NB4 (cell line): ENCODE data around the gene ARMCX6.
"Not testable (repeated sequence)": the region's sequence is repeated elsewhere in the genome, so short reads cannot be mapped to it uniquely, and the experiment has no call there.

Experiments used
- DNase-seq: peaks from one replicate; pipeline ENCODE4 v3.0.0; 2010; ENCODE audit warnings: low read depth
- H3K4me3 ChIP-seq: one replicate; pipeline ENCODE4 v1.5.1; 2011; ENCODE audit warnings: mild to moderate bottlenecking, low read depth, low read length, moderate library complexity
- CTCF ChIP-seq: IDR thresholded peaks from one replicate; pipeline ENCODE4 v1.5.1; 2012; ENCODE audit warnings: low read depth, low read length
- MAX ChIP-seq: IDR thresholded peaks from 2 replicates; pipeline ENCODE4 v1.6.1; 2011; ENCODE audit warnings: low read depth, low read length
- MYC ChIP-seq: IDR thresholded peaks from 2 replicates; pipeline ENCODE4 v1.6.1; 2011; ENCODE audit warnings: low read depth, low read length
- POLR2A ChIP-seq: IDR thresholded peaks from 2 replicates; pipeline ENCODE4 v1.6.1; 2011; ENCODE audit warnings: mild to moderate bottlenecking; ENCODE audit not compliant: insufficient read length; ENCODE audit errors: extremely low read depth

The ARMCX6 gene

GRCh38 chrX:101655534-101655933 is 37.7 kb upstream of the ARMCX6 start:
- H3K4me3 ChIP-seq, result no peak overlapping the region
- no peak for TF ChIP-seq CTCF
- TF ChIP-seq POLR2A, result no peak
- no peak for TF ChIP-seq MAX
- no peak for TF ChIP-seq MYC
- no peak for DNase-seq

GRCh38 chrX:101647716-101648115 is 29.9 kb upstream of the ARMCX6 start:
- not testable (repeated sequence) for DNase-seq, H3K4me3 ChIP-seq

GRCh38 chrX:101642093-101642492 is 24.3 kb upstream of the ARMCX6 start:
- peak; percentile 12 for DNase-seq
- no peak overlapping the region for H3K4me3 ChIP-seq
- TF ChIP-seq POLR2A (no peak), MYC (no peak), CTCF (no peak), MAX (no peak)

GRCh38 chrX:101639583-101639982 is 21.8 kb upstream of the ARMCX6 start:
- no peak overlapping the region for H3K4me3 ChIP-seq
- no peak for TF ChIP-seq POLR2A
- no peak for TF ChIP-seq MAX
- no peak for TF ChIP-seq MYC
- no peak for TF ChIP-seq CTCF
- no peak for DNase-seq

- no peak for DNase-seq
- TF ChIP-seq MAX (no peak), CTCF (no peak), MYC (no peak), POLR2A (no peak)
- no peak overlapping the region for H3K4me3 ChIP-seq
These were observed 1.6 kb upstream of the ARMCX6 start for GRCh38 chrX:101619364-101619763.

GRCh38 chrX:101605728-101606127 is 12.1 kb downstream of the ARMCX6 start:
- no peak for DNase-seq
- TF ChIP-seq MYC (no peak), MAX (no peak), CTCF (no peak), POLR2A (no peak)
- H3K4me3 ChIP-seq, result no peak overlapping the region
